HG02759 (cell line): ENCODE results near the gene ZBTB25.

Source experiments
- ATAC-seq: cut with Tn5 transposase; IDR thresholded peaks from one replicate; pipeline ENCODE4 v1.9.1; 2021; ENCODE audit warnings: mild to moderate bottlenecking, moderate library complexity; ENCODE audit not compliant: unreplicated experiment

The ZBTB25 gene

GRCh38 chr14:64516969-64517368 lies 13.3 kb upstream of the ZBTB25 start:
- no peak for ATAC-seq

GRCh38 chr14:64515053-64515452 lies 11.4 kb upstream of the ZBTB25 start:
- no peak for ATAC-seq

DNA sequence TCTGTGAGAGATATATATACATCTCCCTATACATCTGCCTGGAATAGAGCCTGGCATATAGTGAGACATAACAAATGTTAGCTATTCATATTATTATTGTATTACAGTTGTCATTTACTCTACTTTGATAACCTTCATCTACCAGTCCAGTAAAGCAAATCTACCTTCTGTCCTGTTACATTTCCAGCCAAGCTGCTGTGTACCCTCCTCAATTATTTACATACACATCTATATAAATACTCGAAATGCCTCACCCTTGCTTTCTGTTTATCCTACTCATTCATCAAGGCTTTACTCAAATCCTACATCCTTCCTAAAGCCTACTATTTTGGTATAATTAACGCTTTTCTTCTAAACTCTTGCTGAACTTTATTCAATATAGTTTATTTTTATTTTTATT lies 9.6 kb upstream of the ZBTB25 start:
- no peak for ATAC-seq

DNA sequence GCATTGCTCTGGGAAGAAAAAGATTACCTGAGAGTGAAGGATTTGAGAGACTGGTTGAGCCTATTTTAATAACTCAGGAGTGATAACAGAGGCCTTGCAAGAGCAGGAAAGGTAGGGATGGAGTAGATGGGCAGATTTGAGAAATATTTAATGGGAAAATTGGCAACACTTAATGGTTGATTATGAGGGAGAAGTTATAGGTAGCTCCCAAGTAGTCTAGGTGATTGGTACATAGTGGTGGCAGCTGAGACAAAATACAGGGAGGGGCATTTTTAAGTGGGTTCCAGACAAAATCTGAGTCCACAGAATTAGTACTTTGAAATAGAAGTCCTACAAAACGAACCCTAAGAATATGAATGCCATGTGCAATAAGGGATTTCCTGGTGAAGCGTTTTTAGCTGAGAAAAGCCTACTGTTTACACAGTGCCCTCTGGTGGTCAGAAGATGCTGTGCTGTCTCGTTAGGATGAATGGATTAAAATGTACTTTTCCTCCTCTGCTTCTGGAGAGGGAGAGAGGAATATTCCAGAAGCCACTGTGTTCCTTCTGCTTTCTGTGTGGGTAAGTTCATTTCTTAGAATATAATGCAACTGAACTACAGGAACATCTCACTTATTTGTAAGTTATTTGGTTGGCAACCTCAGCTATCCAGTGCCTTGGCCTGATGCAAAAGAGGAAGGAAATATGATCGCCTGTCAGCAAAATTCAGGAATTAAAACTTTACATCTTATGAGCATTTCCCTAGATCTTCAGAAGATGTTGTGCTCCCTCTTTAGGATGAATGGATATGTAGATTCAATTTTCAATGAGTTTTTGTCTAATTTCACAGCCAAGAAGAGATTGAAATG lies 7.4 kb upstream of the ZBTB25 start:
- peak; percentile 39 for ATAC-seq

- no peak for ATAC-seq
Observed at GRCh38 chr14:64509036-64509435, 5.4 kb upstream of the ZBTB25 start.

DNA sequence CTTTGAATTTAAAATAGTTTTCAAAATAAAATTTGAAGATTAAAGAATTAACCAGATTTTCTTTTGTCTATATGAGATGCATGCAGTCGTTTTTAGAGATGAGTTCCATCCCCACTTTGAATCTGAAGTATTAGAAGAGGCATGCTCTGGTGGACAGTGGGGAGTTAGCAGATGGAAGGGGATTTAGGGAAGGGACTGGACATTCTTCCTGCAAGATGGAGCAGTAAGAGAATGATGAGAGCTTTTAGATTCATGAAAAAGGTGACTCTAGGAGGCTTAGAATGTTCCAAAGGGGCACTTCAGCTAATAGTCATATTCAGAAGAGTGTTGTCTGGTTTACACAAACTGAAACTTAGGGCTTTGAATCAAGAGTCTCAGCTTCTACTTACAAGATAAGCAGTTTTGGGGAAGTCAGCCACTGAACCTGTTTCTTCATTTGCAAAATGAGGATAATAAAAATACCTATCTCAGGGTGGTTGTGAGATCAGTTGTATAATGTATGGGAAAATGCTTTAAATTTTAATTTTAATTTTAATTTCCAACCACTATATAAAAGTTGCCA lies 4.7 kb upstream of the ZBTB25 start:
- no peak for ATAC-seq

GRCh38 chr14:64507376-64508156 lies 3.9 kb upstream of the ZBTB25 start:
- ATAC-seq = no peak

DNA sequence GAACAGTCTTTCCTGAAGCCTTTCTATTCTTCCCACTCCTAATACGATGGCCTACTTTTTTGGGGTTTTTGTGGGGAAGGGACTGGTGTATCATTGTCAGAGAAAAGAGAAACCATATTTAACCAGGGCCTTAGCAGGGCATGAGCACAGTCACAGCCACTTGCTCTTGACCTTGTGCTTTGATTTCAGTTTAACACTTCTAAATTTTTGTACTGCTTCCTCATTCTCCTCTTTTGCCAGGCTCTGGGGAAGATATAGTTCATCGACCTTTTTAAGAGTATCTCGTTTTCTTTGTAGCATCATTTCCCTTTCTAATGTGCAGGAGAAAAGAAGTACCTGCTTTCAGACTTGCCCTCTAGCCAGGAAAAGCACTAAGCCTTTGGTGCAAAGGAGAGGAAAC lies 3.1 kb upstream of the ZBTB25 start:
- no peak for ATAC-seq

DNA sequence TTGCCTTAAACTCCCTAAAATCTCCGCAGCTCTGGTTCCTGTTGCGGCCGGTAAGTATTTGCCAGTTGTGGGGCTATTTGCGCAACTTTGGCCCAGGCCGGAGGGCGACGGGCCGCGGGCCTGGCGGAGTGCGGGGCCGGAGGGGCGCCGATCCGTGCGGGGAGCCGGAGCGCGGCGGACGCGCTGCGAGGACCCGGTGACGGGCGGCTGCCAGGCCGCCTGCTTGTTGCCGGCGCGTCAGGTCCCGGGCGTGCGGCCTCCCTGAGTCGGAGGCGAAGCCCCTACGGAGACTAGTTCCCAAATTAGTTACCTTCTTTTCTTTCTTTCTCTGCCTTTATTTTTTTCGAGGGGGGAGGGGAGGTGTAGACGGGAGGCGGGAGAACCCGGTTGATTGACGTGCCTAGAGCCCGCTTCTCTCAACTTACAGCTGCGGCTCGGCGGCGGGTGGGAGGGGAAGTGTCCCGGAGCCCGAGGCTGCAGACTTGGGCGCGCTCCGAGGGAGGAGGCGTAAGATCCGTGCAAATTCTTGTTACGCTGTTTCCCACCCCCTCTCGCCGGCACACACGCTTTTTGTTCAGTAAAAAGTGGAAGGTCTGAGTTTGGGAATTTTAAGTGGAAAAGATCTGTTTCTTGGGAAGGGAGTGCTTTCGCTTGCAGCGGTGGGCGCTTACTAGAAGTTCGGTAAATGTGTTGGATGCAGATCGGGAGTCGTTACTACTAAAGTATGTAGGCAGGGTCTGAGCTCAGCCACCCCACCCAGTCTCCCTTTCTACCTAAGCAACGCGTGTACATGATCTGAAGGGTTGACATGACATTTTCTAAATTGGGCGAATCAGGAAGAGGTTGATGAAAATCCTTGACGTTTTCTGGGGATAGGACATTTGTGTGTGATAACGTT lies 1.5 kb upstream of the ZBTB25 start:
- ATAC-seq = peak; percentile 34

DNA sequence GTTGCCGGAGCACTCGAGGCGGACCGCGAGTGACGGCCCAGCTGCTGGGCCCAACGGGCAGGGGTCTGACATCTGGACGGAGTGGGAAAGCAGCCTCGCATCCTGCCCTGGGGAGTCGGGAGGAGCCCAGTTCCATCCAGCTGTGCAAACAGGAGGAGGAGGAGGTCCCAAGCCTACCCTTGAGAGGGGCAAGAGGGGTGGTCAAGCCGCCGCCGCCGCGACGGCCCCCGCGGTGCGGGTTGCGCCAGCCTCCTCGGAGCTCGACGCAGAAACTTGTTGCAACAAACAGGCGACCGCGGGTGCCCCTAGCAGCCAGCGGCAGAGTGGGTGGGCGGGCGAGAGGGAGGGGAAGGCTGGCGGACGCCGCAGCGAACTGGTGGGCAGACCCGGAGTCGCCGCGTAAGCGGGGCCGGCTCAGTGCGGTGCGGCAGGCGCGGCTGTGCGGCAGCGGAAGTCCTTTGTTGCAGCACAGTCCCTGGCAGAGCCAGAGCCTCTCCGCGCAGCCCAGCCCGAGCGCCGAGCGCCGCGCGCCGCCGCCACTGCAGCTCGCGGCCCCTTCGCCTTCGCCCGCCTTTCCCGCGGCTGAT lies 765 bp upstream of the ZBTB25 start, which contains the start of gene ZBTB1:
ZBTB1 (plus strand) TSS at position 461 of the 587 bp plus-strand sequence. CDS start 16,735 bp downstream, outside the sequence.
- ATAC-seq = peak; percentile 24

- no peak for ATAC-seq
Observed at GRCh38 chr14:64502887-64503433, 678 bp downstream of the ZBTB25 start.

GRCh38 chr14:64502456-64502855 lies 1.2 kb downstream of the ZBTB25 start:
- ATAC-seq = no peak

GRCh38 chr14:64501411-64502171 lies 2.0 kb downstream of the ZBTB25 start:
- no peak for ATAC-seq

- no peak for ATAC-seq
Observed at GRCh38 chr14:64500088-64500487, 3.5 kb downstream of the ZBTB25 start.

DNA sequence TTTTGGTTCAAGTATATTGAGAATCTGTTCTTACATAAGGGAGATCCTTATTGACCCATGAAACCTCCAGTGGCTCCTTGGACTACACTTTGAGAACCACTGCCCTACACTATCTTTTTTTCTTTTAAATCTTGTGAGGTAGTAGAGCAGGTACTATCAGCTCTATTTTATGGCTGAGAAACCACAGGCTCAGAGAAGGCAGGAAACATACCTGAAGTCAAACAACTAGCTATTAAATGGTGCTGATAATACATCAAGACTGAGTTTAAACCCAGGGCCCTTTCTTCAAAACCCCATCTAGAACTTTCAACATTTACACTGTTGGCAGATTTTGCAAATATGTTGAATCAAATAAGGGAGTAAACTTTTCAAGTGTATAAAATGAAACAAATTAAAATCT lies 6.9 kb downstream of the ZBTB25 start:
- ATAC-seq = no peak

- no peak for ATAC-seq
Observed at GRCh38 chr14:64495252-64495651, 8.4 kb downstream of the ZBTB25 start.

DNA sequence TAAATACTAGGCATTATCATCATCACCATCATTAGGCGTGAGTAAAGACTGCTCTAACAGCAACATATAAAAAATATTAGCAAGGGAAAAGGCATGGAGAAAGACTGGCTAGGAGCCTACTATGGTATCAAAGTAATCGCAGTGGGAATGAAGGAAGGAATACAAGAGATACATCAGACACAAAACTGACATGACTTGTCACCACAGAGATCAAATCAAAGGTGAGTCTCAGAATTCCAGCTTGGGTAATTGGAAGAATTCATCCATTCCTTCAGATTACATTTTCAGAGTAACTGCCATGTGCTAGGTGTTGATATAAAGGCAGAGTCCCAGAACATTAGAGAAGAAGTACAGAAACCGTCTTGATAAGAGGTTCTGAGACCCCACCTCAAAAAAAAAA lies 10.2 kb downstream of the ZBTB25 start:
- ATAC-seq = no peak

DNA sequence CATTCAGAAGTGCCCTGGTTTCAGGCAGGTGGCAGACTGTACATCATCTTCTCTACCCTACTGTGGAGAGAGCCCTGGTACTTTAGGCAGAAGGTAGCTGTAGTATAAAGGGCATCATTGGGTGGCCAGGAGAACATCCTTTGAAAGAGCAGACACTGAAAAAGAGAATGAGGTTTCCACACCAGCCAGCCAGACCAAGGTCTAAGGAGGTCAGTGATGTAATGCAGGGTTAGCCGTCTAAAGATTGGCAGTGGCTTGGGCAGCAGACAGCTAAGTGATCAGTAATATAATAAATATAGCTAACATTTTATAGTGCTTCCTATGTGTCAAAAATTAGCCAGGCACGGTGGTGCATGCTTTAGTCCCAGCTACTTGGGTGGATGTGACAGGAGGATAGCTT lies 12.0 kb downstream of the ZBTB25 start:
- ATAC-seq = no peak

DNA sequence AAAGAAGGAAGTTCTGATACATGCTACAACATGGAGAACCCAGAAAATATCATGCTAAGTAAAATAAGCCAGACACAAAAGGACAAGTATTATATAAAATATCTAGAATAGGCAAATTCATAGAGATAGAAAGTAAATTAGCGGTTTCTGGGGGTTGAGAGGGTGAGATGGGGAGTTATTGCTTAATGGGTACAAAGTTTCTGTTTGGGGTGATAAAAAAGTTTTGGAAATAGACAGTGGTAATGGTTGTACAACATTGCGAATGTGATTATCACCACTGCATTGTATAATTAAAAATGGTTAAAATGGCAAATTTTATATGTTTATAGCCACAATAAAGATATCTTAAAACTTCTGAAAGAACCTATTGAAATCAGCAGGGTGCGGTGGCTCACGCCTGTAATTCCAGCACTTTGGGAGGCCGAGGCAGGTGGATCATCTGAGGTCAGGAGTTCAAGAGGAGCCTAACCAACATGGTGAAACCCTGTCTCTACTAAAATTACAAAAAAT lies 15.0 kb downstream of the ZBTB25 start:
- ATAC-seq = no peak
